Stimulated activated CD8-positive, alpha-beta memory T cell treated with anti-CD3 and anti-CD28 coated beads, Interleukin-15, amount 100 ng/mL, for 48 hours (primary cell): ENCODE results near the gene ECEL1.
"Not testable (repeated sequence)": the region's sequence is repeated elsewhere in the genome, so short reads cannot be mapped to it uniquely, and the experiment has no call there.

ENCODE experiments used
- DNase-seq, 2 donors: peaks; one replicate each; pipeline ENCODE4 v3.0.0-alpha.2; 2020; ENCODE audit warnings: low read depth in 2 of 2

ECEL1 gene

DNA sequence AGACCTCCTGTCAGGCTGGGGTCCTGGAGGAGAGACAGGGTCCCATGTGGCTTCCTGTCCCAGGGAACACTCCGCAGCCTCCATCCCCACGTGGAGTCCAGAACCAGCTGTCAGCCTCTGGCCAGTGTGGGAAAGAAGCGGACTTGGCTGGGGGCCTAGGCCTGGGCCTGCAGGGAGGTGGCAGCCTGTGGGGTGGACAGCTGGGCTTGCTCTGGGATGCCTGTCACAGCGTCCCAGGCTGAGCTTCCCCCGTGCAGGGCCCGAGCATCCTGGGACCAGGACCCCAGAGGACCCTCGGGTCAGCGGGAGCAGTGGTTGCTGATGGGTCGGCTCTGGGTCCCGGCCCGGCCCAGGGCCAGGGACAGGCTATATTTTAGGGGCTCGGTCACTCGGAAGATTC, 45.2 kb downstream of the ECEL1 start:
- DNase-seq = not testable (repeated sequence)

GRCh38 chr2:232441922-232442321, 45.7 kb downstream of the ECEL1 start:
- DNase-seq = not testable (repeated sequence)

- no peak for DNase-seq
Measured at GRCh38 chr2:232441147-232441651, 46.4 kb downstream of the ECEL1 start.

DNA sequence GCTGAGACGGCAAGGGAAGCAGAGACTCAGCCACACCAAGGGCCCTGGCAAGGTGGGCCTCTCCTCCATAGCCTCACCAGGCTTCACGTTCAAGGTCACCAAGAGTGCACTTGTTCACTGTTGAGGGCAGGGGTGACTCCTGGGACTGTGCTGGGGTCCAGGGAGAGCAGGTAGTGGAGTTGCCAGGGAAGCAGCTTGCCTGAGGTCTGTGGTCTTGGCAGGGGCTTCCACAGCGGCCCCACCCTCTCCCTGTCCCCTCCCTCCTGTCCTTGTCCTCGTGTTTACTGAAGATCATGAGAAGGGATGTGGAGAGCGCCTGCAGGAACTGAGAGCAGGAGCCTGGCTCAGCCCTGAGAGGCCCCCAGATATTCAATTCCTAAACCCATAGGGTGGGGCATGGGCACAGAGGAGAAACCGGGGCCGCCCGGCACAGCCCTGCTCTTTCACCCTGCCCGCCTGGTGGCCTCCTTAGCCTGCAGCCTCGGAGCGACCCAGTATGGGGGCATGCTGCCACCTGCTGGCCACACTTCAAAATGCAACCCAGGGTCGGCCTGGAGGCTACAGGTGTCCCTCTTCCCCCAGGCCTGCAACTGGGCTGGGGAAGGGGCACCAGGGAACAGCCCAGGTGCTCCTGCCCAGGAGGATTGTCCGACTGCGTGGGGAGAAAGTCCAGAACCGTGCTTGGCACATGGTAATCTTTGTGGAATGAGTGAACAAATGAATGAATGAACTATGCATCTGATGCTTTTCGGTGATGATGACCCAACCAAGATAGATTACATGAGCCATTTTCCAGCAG, 47.2 kb downstream of the ECEL1 start:
- peak; percentile 70 to 74 for DNase-seq

DNA sequence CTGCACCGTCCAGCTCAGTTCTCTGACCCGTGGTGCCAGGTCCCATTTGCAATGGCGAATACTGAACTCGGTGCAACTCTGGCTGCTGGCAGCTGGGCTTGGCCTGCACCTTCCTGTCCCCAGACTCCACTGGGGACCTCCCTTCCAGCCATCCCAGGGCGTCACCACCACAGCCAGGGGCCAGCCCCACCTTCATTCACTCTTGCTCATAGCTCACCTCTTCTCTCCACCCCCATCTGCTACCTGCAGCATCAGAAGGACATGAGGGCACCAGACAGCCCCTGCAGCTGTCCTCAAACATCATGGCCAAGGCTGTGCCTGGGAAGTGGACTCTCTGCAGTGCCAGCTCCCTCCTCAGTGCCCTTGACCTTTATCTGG, 47.9 kb downstream of the ECEL1 start:
- no peak for DNase-seq

- DNase-seq = peak in 1 of 2 donors; percentile 18
Measured at GRCh38 chr2:232438951-232439757, 48.5 kb downstream of the ECEL1 start.

GRCh38 chr2:232438091-232438490, 49.5 kb downstream of the ECEL1 start:
- DNase-seq = no peak

DNA sequence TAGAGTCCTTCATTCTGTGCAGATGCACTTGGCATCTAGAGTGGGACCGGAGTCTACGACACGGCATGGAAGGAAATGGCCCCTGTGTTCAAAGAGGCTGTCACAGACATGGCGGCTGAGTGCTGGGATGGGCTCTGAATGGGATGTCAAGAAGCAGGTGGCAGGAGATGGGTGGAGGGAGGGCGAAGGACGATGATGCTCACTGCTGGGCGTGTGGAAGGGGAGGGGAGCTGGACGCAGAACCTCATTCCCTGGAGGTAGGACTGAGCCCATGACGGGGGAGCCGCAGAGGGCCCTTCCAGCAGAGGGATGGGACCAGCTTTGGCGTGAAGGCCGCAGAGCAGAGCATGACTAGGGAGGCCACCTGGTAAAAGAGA, 50.5 kb downstream of the ECEL1 start:
- DNase-seq = no peak

DNA sequence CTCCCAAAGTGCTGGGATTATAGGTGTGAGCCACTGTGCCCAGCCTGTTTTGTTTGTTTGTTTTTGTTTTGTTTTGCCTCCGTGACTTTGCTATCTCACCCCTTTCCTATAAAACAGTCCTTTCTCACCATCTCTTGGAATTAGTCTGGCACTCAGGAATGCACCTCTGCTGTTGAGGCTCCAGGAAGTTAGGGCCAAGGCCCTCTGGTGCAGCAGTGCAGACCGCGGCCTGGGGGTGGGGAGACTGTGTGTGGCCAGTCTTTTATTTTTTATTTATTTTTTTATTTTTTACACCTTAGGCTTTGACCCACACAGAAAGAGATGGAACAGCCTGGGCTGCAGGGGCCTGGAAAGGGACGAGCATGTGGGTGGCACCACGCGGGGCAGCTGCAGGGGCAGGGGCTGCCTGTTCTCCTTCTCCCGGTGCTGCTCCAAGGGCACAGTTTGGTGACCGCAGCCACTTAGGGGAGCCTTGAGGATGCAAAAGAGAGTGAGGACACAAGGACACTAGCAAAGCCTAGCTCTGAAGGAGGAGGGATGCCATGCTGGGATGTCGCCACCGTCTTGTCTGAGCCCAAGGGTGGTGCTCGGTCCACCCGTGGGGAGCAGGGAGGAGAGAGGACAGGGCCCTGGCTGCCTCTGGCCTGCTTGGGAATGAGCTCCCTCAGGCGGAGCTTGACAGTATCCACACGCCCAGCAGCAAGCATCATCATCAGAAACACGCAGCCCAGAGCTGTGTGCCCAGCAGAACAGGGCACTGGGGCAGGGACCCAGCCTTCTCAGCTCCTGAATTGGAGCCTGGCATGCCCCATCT, 51.0 kb downstream of the ECEL1 start:
- DNase-seq = no peak

GRCh38 chr2:232435805-232436204, 51.8 kb downstream of the ECEL1 start:
- no peak for DNase-seq

- no peak for DNase-seq
Measured at GRCh38 chr2:232435375-232435648, 52.3 kb downstream of the ECEL1 start.

- DNase-seq = no peak
Measured at GRCh38 chr2:232434563-232435374, 52.9 kb downstream of the ECEL1 start.

- no peak for DNase-seq
Measured at GRCh38 chr2:232434091-232434490, 53.5 kb downstream of the ECEL1 start.

DNA sequence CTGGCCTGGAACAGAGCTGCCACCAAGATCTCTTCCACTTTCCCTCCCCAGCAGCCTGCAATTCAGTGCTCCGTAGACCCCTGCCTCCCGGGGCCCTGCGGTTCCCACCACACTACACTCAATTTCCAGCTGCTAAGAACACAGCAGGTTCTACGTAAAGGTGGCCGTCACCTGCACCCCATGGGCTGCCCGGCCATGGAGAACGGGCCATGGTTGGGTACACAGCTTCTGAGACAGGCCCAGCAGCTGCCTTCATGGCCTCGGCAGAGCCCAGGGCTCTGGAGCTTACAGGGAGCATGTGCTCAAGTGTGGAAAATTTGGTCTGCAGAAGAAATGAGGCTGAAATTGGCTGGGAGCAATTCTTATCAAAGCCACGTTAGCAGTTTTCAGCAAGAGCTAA, 54.0 kb downstream of the ECEL1 start:
- not testable (repeated sequence) for DNase-seq

DNA sequence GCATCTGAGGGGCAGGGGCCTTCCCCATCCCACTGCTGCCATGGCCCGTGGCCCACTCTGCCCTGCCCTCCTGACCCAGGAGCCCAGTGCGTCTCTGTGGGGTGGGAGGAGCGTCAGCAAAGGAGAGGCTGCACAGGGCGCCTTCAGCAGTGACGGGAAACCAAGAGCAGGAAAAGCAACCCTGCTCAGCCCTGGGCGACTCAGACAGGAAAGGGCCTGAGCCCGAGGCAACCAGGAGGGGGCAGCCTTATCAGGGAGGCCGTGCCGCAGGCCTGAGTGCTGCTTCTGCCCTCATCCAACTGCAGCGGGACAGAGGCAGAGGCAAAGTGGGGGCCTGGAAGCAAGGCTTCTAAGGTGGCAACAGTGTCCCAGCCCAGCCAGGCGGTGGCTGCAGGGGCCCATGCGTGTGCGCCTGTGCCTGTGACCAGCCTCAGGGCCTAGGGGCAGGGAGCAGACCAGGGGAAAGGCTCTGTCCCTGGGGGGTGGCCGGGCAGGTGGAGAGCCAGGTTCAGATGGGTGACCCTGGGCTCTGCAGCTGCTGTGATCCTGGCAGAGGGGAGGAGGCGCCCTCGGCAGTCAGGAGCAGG, 54.9 kb downstream of the ECEL1 start:
- DNase-seq = no peak

DNA sequence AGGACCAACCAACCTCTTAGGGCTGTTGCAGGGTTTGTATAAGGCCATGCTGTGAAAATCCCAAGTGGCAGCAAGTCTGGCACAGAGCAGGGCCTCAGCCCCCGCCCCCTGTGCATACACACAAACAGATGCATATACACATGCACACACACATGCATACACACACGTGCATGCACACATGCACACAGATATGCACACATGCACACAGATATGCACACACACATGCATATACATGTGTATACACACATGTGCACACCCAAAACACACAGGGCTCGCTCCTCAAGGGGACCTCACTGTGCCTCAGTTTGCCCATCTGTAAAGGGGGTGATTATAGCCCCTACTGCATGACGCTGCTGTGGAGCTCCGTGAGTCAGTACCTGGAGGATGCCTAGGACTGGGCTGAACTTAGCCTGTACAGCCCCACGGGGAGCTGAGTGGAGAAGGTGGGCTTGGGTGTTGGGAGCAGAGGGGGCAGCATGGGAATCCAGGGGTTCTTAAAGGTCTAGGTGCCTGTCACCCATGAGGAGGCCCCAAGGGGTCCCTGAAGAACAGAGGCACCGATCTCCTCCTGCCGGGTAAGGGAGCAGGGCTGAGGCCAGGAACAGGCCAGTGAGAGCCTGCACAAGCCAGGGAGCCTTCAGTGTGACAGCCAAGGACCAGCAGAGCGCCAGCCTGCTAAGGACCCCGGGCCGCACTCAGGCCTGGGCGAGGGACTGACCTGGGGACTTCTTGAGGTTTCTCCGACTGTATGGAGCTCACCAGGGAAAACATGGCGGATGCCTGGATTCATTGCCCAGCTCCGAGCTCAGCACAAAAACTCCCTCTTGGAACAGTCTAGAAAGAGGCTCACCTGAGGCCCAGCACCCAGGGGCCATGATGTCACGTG, 55.7 kb downstream of the ECEL1 start:
- no peak for DNase-seq
